ENCODE data around the gene SUPT6H. TPM values are rescaled to one million over a fixed set of nuclear protein-coding genes. Genes with fewer than 3 reads are reported as not detected.

The SUPT6H gene
- total RNA-seq, 1 donor from 2014 or later = 91.2 TPM

- H3K36me3 Mint-ChIP-seq (ENCODE audit: unreplicated experiment) = peaks cover 2% of the 10 kb centered on the region
- no peak overlapping the region for H3K4me3 Mint-ChIP-seq (ENCODE audit: unreplicated experiment)
Measured at GRCh38 chr17:28741358-28742349, 79.6 kb downstream of the SUPT6H start.

GRCh38 chr17:28743243-28744103 is 81.5 kb downstream of the SUPT6H start, which contains the start of gene TRAF4:
TSS of gene TRAF4 (plus strand) at chr17:28744011. CDS start at chr17:28744113, 102 bp downstream.
- TF ChIP-seq, protein P1, sequence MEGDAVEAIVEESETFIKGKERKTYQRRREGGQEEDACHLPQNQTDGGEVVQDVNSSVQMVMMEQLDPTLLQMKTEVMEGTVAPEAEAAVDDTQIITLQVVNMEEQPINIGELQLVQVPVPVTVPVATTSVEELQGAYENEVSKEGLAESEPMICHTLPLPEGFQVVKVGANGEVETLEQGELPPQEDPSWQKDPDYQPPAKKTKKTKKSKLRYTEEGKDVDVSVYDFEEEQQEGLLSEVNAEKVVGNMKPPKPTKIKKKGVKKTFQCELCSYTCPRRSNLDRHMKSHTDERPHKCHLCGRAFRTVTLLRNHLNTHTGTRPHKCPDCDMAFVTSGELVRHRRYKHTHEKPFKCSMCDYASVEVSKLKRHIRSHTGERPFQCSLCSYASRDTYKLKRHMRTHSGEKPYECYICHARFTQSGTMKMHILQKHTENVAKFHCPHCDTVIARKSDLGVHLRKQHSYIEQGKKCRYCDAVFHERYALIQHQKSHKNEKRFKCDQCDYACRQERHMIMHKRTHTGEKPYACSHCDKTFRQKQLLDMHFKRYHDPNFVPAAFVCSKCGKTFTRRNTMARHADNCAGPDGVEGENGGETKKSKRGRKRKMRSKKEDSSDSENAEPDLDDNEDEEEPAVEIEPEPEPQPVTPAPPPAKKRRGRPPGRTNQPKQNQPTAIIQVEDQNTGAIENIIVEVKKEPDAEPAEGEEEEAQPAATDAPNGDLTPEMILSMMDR (IDR thresholded peaks at IDR 0.05) = peak; percentile 34
- Mint-ChIP-seq H3K4me1 (ENCODE audit: unreplicated experiment) (peaks cover 33% of the 10 kb centered on the region), H3K9me3 (ENCODE audit: unreplicated experiment) (no peaks in the 10 kb centered on the region), H3K27me3 (ENCODE audit: unreplicated experiment) (no peaks in the 10 kb centered on the region), H3K4me3 (ENCODE audit: unreplicated experiment) (peak within 1 kb of the TSS; percentile 89), H3K27ac (ENCODE audit: unreplicated experiment) (peak within 1 kb of the TSS; percentile 89), H3K36me3 (ENCODE audit: unreplicated experiment) (peaks cover 6% of the 10 kb centered on the region)
- DNase-seq (ENCODE audit: extremely low spot score, unreplicated experiment) = peak; percentile 94

More at GRCh38 chr17:28741358-28742349, 79.6 kb downstream of the SUPT6H start:
- H3K27ac Mint-ChIP-seq (ENCODE audit: unreplicated experiment) = peak overlapping the region; percentile 23
- TF ChIP-seq, protein P1 (IDR thresholded peaks at IDR 0.05) = no peak
- no peaks in the 10 kb centered on the region for H3K27me3 Mint-ChIP-seq (ENCODE audit: unreplicated experiment)
- DNase-seq (ENCODE audit: extremely low spot score, unreplicated experiment) = no peak
- no peaks in the 10 kb centered on the region for H3K9me3 Mint-ChIP-seq (ENCODE audit: unreplicated experiment)
- peaks cover 29% of the 10 kb centered on the region for H3K4me1 Mint-ChIP-seq (ENCODE audit: unreplicated experiment)

DNA sequence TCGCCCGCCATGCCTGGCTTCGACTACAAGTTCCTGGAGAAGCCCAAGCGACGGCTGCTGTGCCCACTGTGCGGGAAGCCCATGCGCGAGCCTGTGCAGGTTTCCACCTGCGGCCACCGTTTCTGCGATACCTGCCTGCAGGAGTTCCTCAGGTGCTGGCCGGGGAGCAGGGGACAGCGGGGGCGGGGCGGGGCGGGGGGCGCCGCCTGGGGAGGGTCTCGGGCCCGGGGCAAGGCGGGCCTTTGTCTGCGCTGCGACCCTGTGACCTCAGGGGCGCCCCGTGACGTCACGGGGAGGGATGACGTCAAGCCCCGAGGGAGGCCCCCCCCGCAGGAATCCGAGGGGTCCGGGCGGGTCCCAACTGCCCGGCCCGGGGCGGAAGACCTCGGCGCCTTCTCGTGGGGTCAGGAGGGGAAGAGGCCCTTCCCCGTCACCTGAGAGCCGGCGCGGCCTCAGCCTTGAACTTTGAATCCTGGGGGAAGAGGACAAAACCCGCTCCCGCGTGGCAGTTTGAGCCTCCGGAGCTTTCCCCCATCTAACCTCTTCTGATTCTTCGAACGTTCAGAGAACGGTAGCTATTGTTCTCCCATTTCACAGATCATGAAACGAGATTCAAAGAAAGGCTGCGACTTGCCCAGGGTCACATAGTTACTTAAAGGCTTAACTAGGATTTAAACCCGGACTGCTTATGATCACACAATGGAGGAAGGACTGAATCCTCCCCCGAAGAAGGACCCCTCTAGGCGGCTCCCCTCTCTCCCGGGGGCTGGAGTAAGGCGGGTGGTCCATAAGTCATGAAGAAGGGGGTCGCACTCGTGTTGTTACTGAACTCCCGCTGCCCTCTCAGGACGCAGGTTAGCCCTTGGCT is 82.3 kb downstream of the SUPT6H start:
- peaks cover 39% of the 10 kb centered on the region for H3K4me1 Mint-ChIP-seq (ENCODE audit: unreplicated experiment)
- no peaks in the 10 kb centered on the region for H3K9me3 Mint-ChIP-seq (ENCODE audit: unreplicated experiment)
- peaks cover 9% of the 10 kb centered on the region for H3K36me3 Mint-ChIP-seq (ENCODE audit: unreplicated experiment)
- peak; percentile 86 for DNase-seq (ENCODE audit: extremely low spot score, unreplicated experiment)
- H3K27ac Mint-ChIP-seq (ENCODE audit: unreplicated experiment) = peak overlapping the region; percentile 89
- TF ChIP-seq, protein P1 (IDR thresholded peaks at IDR 0.05) = no peak
- no peaks in the 10 kb centered on the region for H3K27me3 Mint-ChIP-seq (ENCODE audit: unreplicated experiment)
- H3K4me3 Mint-ChIP-seq (ENCODE audit: unreplicated experiment) = peak overlapping the region; percentile 89

DNA sequence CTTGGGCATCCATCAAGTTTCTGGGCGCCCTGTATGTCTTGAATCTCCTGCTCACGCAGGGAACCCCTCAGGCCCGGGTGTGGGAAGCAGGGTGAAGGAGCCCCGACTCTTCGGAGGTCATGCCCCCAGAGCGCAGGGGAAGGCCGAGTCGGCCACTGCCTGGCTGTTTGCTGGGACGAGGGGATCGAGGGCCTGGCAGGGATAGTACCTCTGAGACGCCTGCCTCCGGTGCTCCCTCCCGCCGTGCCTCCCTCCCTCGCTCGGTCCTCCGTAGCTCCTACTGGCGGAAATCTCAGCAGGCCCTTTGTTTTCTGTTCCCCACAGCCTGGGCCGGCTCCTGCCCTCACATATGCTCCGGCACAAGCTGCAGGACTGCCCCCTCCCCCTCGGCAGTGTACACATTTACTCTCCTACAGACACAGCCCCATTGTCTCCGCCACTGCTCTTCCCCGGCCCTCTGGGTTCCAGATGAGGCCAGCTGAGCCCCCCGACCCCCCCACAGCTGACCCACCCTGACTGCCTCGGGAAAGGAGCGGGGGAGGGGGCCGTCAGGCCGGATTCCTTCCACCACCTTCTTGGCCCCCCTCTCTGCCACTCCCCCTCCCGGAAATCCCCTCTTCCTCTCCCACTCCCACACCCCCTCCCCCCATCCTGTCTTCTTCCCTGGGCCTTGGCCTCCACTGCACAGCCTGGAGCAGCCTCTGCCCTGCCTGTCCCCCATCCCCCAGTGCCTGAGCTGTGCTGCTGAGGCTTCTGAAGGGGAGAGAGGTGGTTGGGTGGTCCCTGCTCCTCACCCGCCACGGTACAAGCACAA is 83.2 kb downstream of the SUPT6H start:
- DNase-seq (ENCODE audit: extremely low spot score, unreplicated experiment) = peak; percentile 86
- TF ChIP-seq, protein P1 (IDR thresholded peaks at IDR 0.05) = no peak
- H3K9me3 Mint-ChIP-seq (ENCODE audit: unreplicated experiment) = no peaks in the 10 kb centered on the region
- peak overlapping the region; percentile 89 for H3K27ac Mint-ChIP-seq (ENCODE audit: unreplicated experiment)
- H3K4me3 Mint-ChIP-seq (ENCODE audit: unreplicated experiment) = peak overlapping the region; percentile 89
- peaks cover 39% of the 10 kb centered on the region for H3K4me1 Mint-ChIP-seq (ENCODE audit: unreplicated experiment)
- H3K27me3 Mint-ChIP-seq (ENCODE audit: unreplicated experiment) = no peaks in the 10 kb centered on the region
- peaks cover 9% of the 10 kb centered on the region for H3K36me3 Mint-ChIP-seq (ENCODE audit: unreplicated experiment)
